ENCODE data around the gene ATXN1L.
"Not testable (repeated sequence)": the region's sequence is repeated elsewhere in the genome, so short reads cannot be mapped to it uniquely, and the experiment has no call there.

ATXN1L gene

DNA sequence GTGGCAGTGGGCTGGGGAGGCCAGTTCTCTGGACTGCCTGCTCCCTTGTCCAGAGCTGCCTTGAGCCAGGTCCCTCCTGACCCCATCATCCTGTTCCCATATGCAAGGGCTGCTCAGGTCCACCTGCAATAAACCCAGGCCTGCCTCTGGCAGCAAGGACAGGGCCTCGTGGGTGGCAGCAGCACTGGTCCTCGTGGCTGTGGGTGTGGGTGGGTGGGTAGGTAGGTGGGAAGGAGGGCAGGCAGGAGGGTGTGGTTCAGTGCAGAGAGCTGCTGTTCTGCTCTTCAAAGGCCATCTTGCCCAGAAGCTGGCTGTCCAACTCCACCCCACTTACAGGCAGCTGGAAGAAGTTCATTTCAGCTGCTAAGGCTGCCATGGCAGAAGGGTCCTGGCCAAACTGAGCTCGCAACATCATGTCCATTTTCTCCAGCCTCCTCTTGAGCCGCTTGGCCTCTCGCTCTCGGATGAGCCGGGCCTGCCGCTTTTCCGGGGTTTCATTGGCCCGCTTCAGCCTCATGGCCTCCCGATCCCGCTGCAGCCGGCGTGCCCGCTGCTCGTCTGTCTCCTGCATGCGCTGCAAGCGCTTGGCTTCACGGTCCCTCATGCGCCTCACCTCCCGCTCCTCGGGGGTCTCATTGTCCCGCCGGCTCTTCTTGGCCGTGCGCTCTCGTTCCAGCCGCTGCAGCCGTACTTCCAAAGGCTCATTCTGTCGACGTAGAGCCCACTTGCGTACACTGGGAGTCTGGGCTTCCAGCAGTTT is 14.2 kb downstream of the ATXN1L start:
- no peak overlapping the region for H3K4me3 ChIP-seq (ENCODE audit: low read length)
- H3F3A ChIP-seq (ENCODE audit: control insufficient read depth, insufficient read depth): no peaks in the 10 kb centered on the region
- no peaks in the 10 kb centered on the region; the same call in 1 of the 2 replicates for H3K4me1 ChIP-seq (ENCODE audit: control insufficient read depth, low read length)
- no peak overlapping the region for H3K4me2 ChIP-seq (ENCODE audit: low read length)
- H3K27me3 ChIP-seq (ENCODE audit: control insufficient read depth, low read length): no peaks in the 10 kb centered on the region
- H3K9me3 ChIP-seq (ENCODE audit: control insufficient read depth, insufficient read depth, low read length): no peaks in the 10 kb centered on the region
- H3K9me2 ChIP-seq (replicated peaks; ENCODE audit: control insufficient read depth, low read length): no peaks in the 10 kb centered on the region
- H4K20me1 ChIP-seq (ENCODE audit: control insufficient read depth, insufficient read depth, low read depth, low read length): peaks cover 10% of the 10 kb centered on the region
- H3K27ac ChIP-seq (ENCODE audit: low read depth, low read length): no peak overlapping the region
- TF ChIP-seq EZH2phosphoT487 (IDR thresholded peaks at IDR 0.05; ENCODE audit: borderline replicate concordance, low read length): no peak
- peaks cover 38% of the 10 kb centered on the region for H3K36me3 ChIP-seq (ENCODE audit: control insufficient read depth, low read length)
- H3K79me2 ChIP-seq (ENCODE audit: control insufficient read depth, low read length): peaks cover 20% of the 10 kb centered on the region

DNA sequence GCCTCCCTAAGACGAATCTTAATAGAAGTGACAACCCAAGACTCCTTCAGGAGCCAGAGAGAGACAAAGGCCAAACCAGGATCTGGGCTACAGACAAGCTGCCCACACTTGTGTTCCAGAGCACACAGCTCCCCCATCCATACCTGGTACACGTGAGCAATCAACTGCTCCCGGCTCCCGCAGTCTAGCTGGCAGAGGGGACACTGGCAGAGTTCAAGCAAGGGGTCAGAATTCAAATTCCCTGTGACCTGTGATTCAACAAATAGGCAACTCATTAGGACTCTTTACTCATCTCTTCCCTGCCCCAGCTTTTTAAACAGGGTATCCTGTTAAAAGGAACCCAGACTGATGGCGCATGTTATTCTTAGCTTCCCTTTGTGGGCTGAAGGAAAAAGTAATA is 18.2 kb downstream of the ATXN1L start:
- H3K4me1 ChIP-seq (ENCODE audit: control insufficient read depth, low read length): no peaks in the 10 kb centered on the region
- no peak overlapping the region for H3K4me2 ChIP-seq (ENCODE audit: low read length)
- H3K27me3 ChIP-seq (ENCODE audit: control insufficient read depth, low read length): no peaks in the 10 kb centered on the region
- H3F3A ChIP-seq (ENCODE audit: control insufficient read depth, insufficient read depth): no peaks in the 10 kb centered on the region
- no peaks in the 10 kb centered on the region for H3K9me2 ChIP-seq (replicated peaks; ENCODE audit: control insufficient read depth, low read length)
- no peaks in the 10 kb centered on the region for H4K20me1 ChIP-seq (ENCODE audit: control insufficient read depth, insufficient read depth, low read depth, low read length)
- TF ChIP-seq EZH2phosphoT487 (IDR thresholded peaks at IDR 0.05; ENCODE audit: borderline replicate concordance, low read length): no peak
- TF ChIP-seq, protein P1, sequence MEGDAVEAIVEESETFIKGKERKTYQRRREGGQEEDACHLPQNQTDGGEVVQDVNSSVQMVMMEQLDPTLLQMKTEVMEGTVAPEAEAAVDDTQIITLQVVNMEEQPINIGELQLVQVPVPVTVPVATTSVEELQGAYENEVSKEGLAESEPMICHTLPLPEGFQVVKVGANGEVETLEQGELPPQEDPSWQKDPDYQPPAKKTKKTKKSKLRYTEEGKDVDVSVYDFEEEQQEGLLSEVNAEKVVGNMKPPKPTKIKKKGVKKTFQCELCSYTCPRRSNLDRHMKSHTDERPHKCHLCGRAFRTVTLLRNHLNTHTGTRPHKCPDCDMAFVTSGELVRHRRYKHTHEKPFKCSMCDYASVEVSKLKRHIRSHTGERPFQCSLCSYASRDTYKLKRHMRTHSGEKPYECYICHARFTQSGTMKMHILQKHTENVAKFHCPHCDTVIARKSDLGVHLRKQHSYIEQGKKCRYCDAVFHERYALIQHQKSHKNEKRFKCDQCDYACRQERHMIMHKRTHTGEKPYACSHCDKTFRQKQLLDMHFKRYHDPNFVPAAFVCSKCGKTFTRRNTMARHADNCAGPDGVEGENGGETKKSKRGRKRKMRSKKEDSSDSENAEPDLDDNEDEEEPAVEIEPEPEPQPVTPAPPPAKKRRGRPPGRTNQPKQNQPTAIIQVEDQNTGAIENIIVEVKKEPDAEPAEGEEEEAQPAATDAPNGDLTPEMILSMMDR (IDR thresholded peaks at IDR 0.05; ENCODE audit: low read depth, low read length, poor library complexity, severe bottlenecking): no peak
- H3K36me3 ChIP-seq (ENCODE audit: control insufficient read depth, low read length): peaks cover 21% of the 10 kb centered on the region
- H3K79me2 ChIP-seq (ENCODE audit: control insufficient read depth, low read length): no peaks in the 10 kb centered on the region
- no peaks in the 10 kb centered on the region for H3K9me3 ChIP-seq (ENCODE audit: control insufficient read depth, insufficient read depth, low read length)
- H3K4me3 ChIP-seq (ENCODE audit: low read length): no peak overlapping the region
- no peak overlapping the region for H3K27ac ChIP-seq (ENCODE audit: low read depth, low read length)

DNA sequence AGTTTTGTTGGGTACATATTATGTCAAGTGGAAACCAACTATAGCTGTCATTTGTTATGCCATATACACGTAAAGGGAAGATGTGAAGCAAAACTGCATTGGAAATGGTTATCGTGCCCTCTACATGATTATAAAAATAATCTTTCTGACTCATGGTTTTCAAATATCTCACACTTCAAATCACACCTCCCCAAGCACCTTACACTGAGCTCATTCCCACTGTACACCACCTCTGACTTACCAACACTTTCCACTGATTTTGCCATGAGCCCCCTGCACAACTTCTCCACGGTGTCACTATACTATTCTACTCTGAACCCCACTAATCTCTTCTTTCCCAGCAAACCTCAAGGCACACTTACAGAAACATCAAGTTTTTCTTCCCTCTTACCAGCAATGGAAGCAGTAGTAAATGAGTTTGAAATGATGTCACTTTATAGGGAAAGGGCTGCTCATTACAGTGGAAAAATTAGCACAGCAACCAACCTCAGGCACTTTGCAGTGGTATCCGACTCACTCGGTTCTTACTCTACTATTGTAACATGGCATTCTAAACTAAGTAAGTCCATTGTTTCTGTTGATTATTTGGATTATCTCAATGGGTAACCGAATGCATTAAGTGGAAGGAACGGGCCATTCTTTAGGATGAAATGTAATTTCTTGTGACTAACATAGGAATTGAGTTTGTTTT is 19.5 kb downstream of the ATXN1L start:
- TF ChIP-seq EZH2phosphoT487 (IDR thresholded peaks at IDR 0.05; ENCODE audit: borderline replicate concordance, low read length): no peak
- TF ChIP-seq, protein P1 (IDR thresholded peaks at IDR 0.05; ENCODE audit: low read depth, low read length, poor library complexity, severe bottlenecking): no peak
- Histone ChIP-seq H3K27me3 (ENCODE audit: control insufficient read depth, low read length) (no peaks in the 10 kb centered on the region), H3K4me1 (ENCODE audit: control insufficient read depth, low read length) (no peaks in the 10 kb centered on the region), H3K4me2 (ENCODE audit: low read length) (no peak overlapping the region), H3K27ac (ENCODE audit: low read depth, low read length) (no peak overlapping the region), H3K36me3 (ENCODE audit: control insufficient read depth, low read length) (peaks cover 15% of the 10 kb centered on the region), H3K79me2 (ENCODE audit: control insufficient read depth, low read length) (no peaks in the 10 kb centered on the region), H3K9me2 (replicated peaks; ENCODE audit: control insufficient read depth, low read length) (no peaks in the 10 kb centered on the region), H3K9me3 (ENCODE audit: control insufficient read depth, insufficient read depth, low read length) (no peaks in the 10 kb centered on the region), H3K4me3 (ENCODE audit: low read length) (no peak overlapping the region), H3F3A (ENCODE audit: control insufficient read depth, insufficient read depth) (no peaks in the 10 kb centered on the region), H4K20me1 (ENCODE audit: control insufficient read depth, insufficient read depth, low read depth, low read length) (no peaks in the 10 kb centered on the region)

DNA sequence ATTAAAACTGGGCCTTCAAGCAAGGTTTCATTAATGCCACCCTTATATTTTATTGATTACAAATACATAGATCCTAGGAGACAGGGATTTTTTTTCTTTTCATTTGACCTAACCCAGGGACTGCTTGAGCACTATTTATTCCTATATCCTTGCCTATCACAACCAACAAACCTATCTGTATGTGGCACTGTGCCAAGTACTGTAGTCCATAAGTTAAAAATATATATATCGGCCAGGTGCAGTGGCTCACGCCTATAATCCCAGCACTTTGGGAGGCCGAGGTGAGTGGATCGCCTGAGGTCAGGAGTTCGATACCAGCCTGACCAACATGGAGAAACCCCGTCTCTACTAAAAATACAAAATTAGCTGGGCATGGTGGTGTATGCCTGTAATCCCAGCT is 21.4 kb downstream of the ATXN1L start:
- H3K27ac ChIP-seq (ENCODE audit: low read depth, low read length); H3K27me3 ChIP-seq (ENCODE audit: control insufficient read depth, low read length); H3F3A ChIP-seq (ENCODE audit: control insufficient read depth, insufficient read depth); H3K4me1 ChIP-seq (ENCODE audit: control insufficient read depth, low read length); H3K36me3 ChIP-seq (ENCODE audit: control insufficient read depth, low read length); H3K4me2 ChIP-seq (ENCODE audit: low read length); H3K9me3 ChIP-seq (ENCODE audit: control insufficient read depth, insufficient read depth, low read length); H4K20me1 ChIP-seq (ENCODE audit: control insufficient read depth, insufficient read depth, low read depth, low read length); H3K79me2 ChIP-seq (ENCODE audit: control insufficient read depth, low read length); H3K9me2 ChIP-seq (replicated peaks; ENCODE audit: control insufficient read depth, low read length); H3K4me3 ChIP-seq (ENCODE audit: low read length): not testable (repeated sequence)
